HG03575 (cell line): ENCODE data around the gene HUWE1.

Experiments used
- ATAC-seq: cut with Tn5 transposase; IDR thresholded peaks from one replicate; pipeline ENCODE4 v1.9.1; 2021; ENCODE audit not compliant: unreplicated experiment, insufficient number of reproducible peaks, low FRiP score; ENCODE audit errors: extremely low read depth

Gene HUWE1

GRCh38 chrX:53630261-53630660 lies 56.3 kb downstream of the HUWE1 start:
- ATAC-seq, result no peak

- no peak for ATAC-seq
Observed at GRCh38 chrX:53622431-53622830, 64.1 kb downstream of the HUWE1 start.

- ATAC-seq, result no peak
Observed at GRCh38 chrX:53621418-53621986, 65.0 kb downstream of the HUWE1 start.

- ATAC-seq, result no peak
Observed at GRCh38 chrX:53616946-53617345, 69.6 kb downstream of the HUWE1 start.

- no peak for ATAC-seq
Observed at GRCh38 chrX:53606456-53606855, 80.1 kb downstream of the HUWE1 start.

- no peak for ATAC-seq
Observed at GRCh38 chrX:53605004-53605403, 81.5 kb downstream of the HUWE1 start.

GRCh38 chrX:53599781-53600396 lies 86.6 kb downstream of the HUWE1 start:
- no peak for ATAC-seq

- no peak for ATAC-seq
Observed at GRCh38 chrX:53598169-53598568, 88.3 kb downstream of the HUWE1 start.

GRCh38 chrX:53595266-53595810 lies 91.2 kb downstream of the HUWE1 start:
- ATAC-seq, result no peak

- ATAC-seq, result no peak
Observed at GRCh38 chrX:53594354-53594753, 92.2 kb downstream of the HUWE1 start.

- no peak for ATAC-seq
Observed at GRCh38 chrX:53587795-53588420, 98.6 kb downstream of the HUWE1 start.

- no peak for ATAC-seq
Observed at GRCh38 chrX:53584891-53585290, 101.6 kb downstream of the HUWE1 start.

- no peak for ATAC-seq
Observed at GRCh38 chrX:53583571-53583970, 102.9 kb downstream of the HUWE1 start.

GRCh38 chrX:53580742-53581504 lies 105.6 kb downstream of the HUWE1 start:
- ATAC-seq, result no peak

GRCh38 chrX:53571494-53571893 lies 115.0 kb downstream of the HUWE1 start:
- ATAC-seq, result no peak

- no peak for ATAC-seq
Observed at GRCh38 chrX:53563324-53563723, 123.2 kb downstream of the HUWE1 start.

- ATAC-seq, result no peak
Observed at GRCh38 chrX:53561912-53562311, 124.6 kb downstream of the HUWE1 start.

- no peak for ATAC-seq
Observed at GRCh38 chrX:53558646-53559045, 127.9 kb downstream of the HUWE1 start.

- ATAC-seq, result no peak
Observed at GRCh38 chrX:53556868-53557267, 129.7 kb downstream of the HUWE1 start.
